Activated CD4-positive, CD25-positive, alpha-beta regulatory T cell treated with anti-CD3 and anti-CD28 coated beads, Interleukin-2, amount 50 U/mL, for 16 hours (primary cell): ENCODE results near the gene TIMM23B.
"Not testable (repeated sequence)": the region's sequence is repeated elsewhere in the genome, so short reads cannot be mapped to it uniquely, and the experiment has no call there.

ENCODE experiments used
- DNase-seq: peaks from one replicate; pipeline ENCODE4 v3.0.0-alpha.2; 2020; ENCODE audit warnings: low read depth, low spot score

Gene TIMM23B

GRCh38 chr10:49941447-49942338 lies at the start of gene TIMM23B, which contains the start of gene PARG:
Gene TIMM23B (plus strand): TSS chr10:49942053. CDS start chr10:49942195, 142 bp downstream.
Gene PARG (minus strand): TSS chr10:49942027. CDS start chr10:49941725, 302 bp downstream.
- DNase-seq: peak; percentile 79

- DNase-seq: not testable (repeated sequence)
These were observed 41.9 kb upstream of the TIMM23B start for GRCh38 chr10:49899999-49900398.

- DNase-seq: not testable (repeated sequence)
These were observed 41.4 kb upstream of the TIMM23B start for GRCh38 chr10:49900406-49900805.

GRCh38 chr10:49903829-49904228 lies 38.0 kb upstream of the TIMM23B start:
- not testable (repeated sequence) for DNase-seq

- not testable (repeated sequence) for DNase-seq
These were observed 33.4 kb upstream of the TIMM23B start for GRCh38 chr10:49908290-49909080.

- not testable (repeated sequence) for DNase-seq
These were observed 31.6 kb upstream of the TIMM23B start for GRCh38 chr10:49910295-49910694.

GRCh38 chr10:49916451-49916850 lies 25.4 kb upstream of the TIMM23B start:
- DNase-seq: not testable (repeated sequence)

- not testable (repeated sequence) for DNase-seq
These were observed 23.9 kb upstream of the TIMM23B start for GRCh38 chr10:49917927-49918326.

GRCh38 chr10:49922041-49922440 lies 19.8 kb upstream of the TIMM23B start:
- not testable (repeated sequence) for DNase-seq

GRCh38 chr10:49923572-49923971 lies 18.3 kb upstream of the TIMM23B start:
- not testable (repeated sequence) for DNase-seq

- not testable (repeated sequence) for DNase-seq
These were observed 10.6 kb upstream of the TIMM23B start for GRCh38 chr10:49931276-49931675.

- not testable (repeated sequence) for DNase-seq
These were observed 9.7 kb upstream of the TIMM23B start for GRCh38 chr10:49931959-49932728.

- not testable (repeated sequence) for DNase-seq
These were observed 469 bp downstream of the TIMM23B start for GRCh38 chr10:49942339-49942705.

GRCh38 chr10:49943607-49944006 lies 1.8 kb downstream of the TIMM23B start:
- DNase-seq: not testable (repeated sequence)

GRCh38 chr10:49948142-49948541 lies 6.3 kb downstream of the TIMM23B start:
- not testable (repeated sequence) for DNase-seq

- not testable (repeated sequence) for DNase-seq
These were observed 6.9 kb downstream of the TIMM23B start for GRCh38 chr10:49948737-49949136.

GRCh38 chr10:49952006-49952405 lies 10.2 kb downstream of the TIMM23B start:
- DNase-seq: not testable (repeated sequence)

- DNase-seq: not testable (repeated sequence)
These were observed 11.3 kb downstream of the TIMM23B start for GRCh38 chr10:49953122-49953521.

GRCh38 chr10:49970331-49970857 lies 28.5 kb downstream of the TIMM23B start:
- DNase-seq: not testable (repeated sequence)

GRCh38 chr10:49971466-49971865 lies 29.6 kb downstream of the TIMM23B start:
- DNase-seq: not testable (repeated sequence)

- DNase-seq: not testable (repeated sequence)
These were observed 30.2 kb downstream of the TIMM23B start for GRCh38 chr10:49972094-49972493.
